NCI-H82 (cell line): ENCODE data around the gene PRIMA1.

Experiments used
- DNase-seq: peaks from one replicate; lab custom pipeline; 2025; lab: John Stamatoyannopoulos, UW

Gene PRIMA1

DNA sequence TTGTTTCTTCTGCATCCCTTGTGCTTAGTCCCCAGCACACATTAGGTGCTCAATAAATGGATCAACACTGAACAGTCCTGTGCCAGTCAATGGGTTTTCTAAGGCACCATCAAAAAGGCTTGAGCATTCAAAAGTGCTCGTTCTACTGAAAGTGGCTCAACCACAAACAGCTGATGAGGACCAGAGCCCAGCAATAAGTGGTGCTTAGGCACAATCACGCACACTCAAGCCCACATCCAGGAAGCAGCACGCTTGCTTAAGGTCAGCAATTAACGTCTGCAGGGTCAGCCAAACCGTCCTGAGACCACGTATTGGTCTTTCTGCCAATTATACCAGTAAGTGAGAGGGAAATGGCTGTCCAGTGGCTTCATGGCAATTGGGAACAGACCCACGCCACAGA is 56.5 kb downstream of the PRIMA1 start:
- no peak for DNase-seq

DNA sequence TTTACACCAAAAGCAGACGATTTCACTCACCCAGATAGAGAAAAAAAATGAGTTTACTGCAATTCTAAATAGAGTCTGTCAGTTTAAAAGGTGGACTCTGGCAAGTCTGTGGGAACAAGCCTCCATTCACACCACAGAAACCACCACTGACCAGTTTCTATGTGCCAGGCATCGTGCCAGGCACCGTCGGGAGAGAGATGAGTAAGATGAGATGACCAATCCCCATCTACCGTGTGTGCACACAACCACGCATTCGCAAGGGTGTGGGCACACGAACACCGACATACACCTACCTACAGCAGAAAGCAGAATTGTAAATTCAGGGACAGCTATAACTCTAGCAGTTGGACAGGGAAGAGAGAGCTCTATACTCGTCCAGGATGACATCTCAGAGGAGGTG is 58.3 kb downstream of the PRIMA1 start:
- DNase-seq, result no peak

GRCh38 chr14:93728651-93729016 is 59.7 kb downstream of the PRIMA1 start:
- DNase-seq, result no peak

GRCh38 chr14:93727917-93728650 is 60.2 kb downstream of the PRIMA1 start:
- no peak for DNase-seq

DNA sequence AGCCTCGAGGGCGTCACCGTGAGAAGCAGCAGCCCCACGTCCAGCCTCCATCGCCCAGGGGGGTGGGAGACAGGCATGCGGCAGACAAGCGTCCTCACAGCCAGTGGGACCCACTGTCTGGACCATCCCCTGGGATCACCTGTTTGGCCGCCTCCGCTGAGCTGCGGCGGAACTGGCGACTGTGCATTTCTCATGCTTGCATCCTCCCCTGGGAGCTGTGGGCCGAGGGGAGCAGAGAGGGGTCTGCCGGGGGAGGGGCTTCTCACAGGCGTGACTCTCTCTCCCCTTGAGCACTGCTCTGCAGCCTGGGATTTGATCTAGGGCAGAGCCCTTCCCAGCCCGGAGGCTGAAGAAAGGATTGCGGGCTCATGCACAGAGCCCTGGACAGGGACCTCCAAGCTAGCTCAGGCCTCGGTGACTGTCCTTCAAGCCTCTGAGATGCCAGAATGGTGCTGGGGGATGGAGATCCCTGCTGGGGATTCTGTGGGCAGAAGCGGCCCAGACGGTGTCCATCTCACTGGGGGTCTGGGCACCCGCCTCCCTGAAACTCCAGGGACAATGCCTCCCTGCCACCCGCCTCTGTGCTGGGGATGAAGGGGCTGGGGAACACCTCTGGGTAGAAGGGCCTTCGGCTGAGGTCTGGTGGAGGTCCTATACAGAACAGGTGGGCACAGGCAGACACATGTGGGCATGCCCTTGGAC is 61.1 kb downstream of the PRIMA1 start:
- no peak for DNase-seq

- no peak for DNase-seq
These were observed 62.3 kb downstream of the PRIMA1 start for GRCh38 chr14:93725993-93726392.

DNA sequence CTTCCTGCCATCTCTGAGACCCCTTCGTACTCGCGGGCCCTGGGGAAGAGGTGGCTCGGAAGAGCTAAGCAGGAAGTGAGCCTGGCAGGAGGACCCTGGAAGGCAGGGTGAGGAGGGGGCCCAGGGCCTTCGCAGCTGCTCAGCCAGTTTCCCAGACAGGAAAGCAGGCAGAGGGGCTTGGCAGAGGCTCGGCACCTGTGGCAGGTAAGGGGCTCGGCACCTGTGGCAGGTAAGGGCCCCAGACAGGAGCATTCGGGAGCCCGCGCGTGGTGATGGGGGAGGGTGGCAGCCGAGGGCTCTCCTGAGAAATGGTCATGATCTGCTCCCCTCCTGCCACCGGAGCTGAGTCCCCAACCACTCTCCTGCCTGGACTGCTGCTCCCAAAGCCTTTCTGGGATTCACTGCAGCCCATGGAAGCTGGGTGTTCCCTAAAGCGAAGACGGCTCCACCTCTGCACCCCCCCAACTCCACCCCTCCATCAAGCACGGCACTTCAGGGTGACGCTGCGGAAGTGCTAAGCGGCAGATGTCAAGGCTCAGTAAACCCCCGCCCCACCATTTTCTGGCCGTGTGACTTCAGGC is 63.2 kb downstream of the PRIMA1 start:
- no peak for DNase-seq

- no peak for DNase-seq
These were observed 65.3 kb downstream of the PRIMA1 start for GRCh38 chr14:93723001-93723400.

GRCh38 chr14:93720981-93721483 is 67.3 kb downstream of the PRIMA1 start:
- DNase-seq, result no peak

GRCh38 chr14:93720076-93720815 is 68.0 kb downstream of the PRIMA1 start:
- no peak for DNase-seq

DNA sequence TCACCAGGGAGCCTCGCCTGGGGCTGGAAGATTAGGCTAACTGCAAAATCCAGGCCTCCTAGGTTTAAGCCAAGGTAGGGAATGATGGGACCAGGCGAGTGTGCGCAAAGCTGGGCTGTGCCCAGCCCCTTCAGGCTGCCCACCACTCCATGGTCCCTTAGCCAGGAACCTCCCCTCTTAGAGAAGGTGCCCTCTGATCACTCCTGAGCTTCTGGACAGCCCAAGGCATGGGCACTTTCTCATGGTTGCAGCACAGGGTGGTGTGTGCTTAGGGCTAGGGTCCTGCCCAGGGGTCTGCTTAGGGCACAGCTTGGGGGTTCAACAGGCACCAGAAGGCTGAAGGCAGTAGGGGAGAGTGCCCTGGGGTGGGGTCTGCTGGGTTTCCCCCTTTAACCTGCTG is 69.0 kb downstream of the PRIMA1 start:
- no peak for DNase-seq

GRCh38 chr14:93717668-93718320 is 70.5 kb downstream of the PRIMA1 start:
- no peak for DNase-seq

- no peak for DNase-seq
These were observed 71.3 kb downstream of the PRIMA1 start for GRCh38 chr14:93716746-93717667.

- no peak for DNase-seq
These were observed 72.1 kb downstream of the PRIMA1 start for GRCh38 chr14:93716002-93716745.

GRCh38 chr14:93715279-93715927 is 72.9 kb downstream of the PRIMA1 start:
- DNase-seq, result no peak

DNA sequence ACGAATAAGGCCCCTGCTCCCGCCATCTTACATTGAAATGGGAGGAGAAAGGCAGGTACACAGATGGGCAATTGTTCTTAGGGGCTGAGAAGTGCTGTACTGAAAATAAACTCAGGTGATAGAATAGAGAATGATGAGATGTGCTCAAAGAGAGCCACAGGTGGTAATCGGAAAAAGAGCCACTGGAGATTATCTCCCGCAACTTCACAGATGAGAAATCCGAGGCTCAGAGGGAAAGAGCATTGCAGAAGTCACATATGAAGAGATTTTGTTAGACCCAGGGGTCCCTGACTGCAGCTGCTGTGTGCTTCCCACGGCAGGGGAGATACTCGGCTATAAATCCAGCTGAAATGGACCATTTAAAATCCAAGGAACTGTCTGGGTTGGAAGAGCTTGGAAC is 73.7 kb downstream of the PRIMA1 start:
- DNase-seq, result no peak

DNA sequence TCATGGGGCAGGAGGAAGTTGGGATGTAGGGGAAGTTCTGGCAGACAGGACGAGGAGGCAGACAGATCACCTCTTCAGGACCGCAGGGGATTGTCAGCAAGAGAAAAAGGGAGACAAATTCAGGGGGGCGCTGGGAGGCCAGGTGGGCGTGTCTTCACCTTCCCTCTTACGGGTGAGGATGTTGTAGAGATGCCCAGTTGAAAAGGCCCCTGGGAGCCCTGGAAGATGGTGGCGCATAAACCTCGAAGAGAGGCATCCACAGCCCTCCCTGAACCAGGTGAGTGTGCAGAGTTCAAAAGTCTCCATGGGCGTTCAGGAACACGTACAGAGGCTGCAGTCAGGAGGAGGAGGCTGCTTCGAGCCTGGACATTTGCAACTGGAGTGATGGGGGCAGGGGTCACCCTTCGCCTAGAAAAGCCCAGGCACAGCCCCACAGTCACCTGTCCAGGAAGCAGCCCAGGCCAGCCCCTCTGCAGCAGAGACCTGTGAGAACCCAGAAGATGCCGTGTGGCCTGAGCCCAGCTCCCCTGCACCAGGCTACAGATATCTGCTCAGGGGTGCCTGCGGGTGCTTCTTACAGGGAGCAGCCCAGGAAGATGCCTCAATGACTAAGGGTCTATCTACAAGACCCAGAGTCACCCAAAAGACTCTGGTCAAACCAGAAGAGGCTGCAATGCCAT is 74.4 kb downstream of the PRIMA1 start:
- DNase-seq, result no peak

- DNase-seq, result no peak
These were observed 75.2 kb downstream of the PRIMA1 start for GRCh38 chr14:93712838-93713724.
